Measurements from ENCODE around the gene ST3GAL4.

DNA sequence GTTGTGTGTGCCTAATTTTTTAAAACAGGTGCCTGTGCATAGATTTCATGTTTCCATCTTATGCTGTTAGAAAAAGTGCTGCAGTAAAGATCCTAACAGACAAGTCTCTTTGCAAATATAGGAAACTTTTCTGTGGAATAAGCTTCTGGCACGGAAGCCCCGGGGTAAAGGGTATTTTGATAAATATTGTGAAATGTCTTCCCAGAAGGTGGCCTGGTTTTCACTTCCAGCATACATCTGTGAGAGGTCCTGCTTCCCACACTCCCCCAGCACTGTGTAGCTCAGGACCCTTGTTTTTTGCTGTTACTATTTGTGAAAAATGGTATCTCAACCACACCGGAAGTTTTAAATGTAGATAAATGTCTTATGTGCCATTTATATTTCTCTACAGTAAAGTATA is 14.5 kb downstream of the ST3GAL4 start:
- no peak for TF ChIP-seq CTCF (IDR thresholded peaks at IDR 0.05; ENCODE audit: control extremely low read depth in 1 of 3, insufficient read depth in 1 of 3, low read depth in 1 of 3, low read length in 3 of 3)
- TF ChIP-seq, protein P1, sequence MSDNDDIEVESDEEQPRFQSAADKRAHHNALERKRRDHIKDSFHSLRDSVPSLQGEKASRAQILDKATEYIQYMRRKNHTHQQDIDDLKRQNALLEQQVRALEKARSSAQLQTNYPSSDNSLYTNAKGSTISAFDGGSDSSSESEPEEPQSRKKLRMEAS (IDR thresholded peaks at IDR 0.05) = no peak
